ENCODE measurements around the gene CACNA1H.
"Not testable (repeated sequence)": the region's sequence is repeated elsewhere in the genome, so short reads cannot be mapped to it uniquely, and the experiment has no call there.

Gene CACNA1H

DNA sequence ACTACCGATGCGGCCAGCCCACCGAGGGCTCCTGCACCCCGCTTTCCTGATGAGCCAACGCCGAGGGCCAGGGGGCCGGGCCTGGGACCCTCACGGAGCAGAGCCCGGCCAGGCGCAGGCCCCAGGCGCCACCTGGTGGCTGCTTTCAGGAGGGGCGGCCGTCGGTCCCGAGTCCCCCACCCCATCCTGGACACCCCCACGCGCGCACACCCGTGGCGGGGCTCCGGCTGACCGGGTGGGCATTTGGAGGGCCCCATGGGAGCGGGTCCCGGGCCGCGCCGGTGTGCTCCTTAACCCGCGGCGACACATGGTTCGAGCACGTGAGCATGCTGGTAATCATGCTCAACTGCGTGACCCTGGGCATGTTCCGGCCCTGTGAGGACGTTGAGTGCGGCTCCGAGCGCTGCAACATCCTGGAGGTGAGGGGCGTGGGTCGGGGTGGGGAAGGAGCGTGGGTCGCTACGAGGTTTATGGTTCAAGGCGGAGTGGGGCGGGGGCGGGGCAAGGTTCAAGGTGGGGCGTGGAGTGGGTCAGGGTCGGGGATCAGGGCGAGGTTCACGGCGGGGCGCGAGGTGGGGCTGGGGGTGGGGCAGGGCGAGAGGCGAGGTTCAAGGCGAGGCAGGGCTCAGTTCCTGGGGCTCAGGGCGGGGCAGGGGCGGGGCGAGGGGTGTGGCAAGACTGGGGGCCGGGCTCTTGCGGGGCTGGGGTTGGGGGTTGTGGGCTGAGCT lies 41.9 kb downstream of the CACNA1H start:
- no peak for DNase-seq

DNA sequence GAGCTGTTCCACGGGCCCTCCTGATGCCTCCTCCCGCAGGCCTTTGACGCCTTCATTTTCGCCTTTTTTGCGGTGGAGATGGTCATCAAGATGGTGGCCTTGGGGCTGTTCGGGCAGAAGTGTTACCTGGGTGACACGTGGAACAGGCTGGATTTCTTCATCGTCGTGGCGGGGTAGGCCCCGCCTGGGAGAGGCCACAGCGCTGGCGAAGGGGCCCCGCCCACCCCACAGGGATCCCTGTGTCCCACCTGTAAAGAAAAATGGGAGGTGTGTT lies 42.4 kb downstream of the CACNA1H start:
- no peak for DNase-seq

DNA sequence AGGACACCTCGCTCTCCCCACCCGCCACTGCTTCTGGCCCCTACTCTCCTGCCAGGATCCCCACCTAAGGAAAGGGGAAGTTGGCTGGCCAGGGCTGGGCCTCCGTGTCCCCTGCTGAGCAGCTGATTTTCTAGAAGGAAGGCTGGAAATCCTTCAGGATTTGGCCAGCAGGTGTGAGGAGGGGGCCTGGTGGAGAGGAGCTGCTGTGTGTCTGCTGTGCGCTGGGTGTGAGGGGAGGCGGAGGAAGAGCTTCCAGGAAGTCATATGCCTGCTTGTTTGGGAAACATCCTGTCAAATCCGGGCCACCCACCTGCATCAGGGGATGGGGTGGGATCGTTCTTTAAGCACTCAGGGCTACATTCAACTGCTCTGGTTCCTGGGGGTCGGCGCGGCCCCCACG lies 43.6 kb downstream of the CACNA1H start:
- no peak for DNase-seq

DNA sequence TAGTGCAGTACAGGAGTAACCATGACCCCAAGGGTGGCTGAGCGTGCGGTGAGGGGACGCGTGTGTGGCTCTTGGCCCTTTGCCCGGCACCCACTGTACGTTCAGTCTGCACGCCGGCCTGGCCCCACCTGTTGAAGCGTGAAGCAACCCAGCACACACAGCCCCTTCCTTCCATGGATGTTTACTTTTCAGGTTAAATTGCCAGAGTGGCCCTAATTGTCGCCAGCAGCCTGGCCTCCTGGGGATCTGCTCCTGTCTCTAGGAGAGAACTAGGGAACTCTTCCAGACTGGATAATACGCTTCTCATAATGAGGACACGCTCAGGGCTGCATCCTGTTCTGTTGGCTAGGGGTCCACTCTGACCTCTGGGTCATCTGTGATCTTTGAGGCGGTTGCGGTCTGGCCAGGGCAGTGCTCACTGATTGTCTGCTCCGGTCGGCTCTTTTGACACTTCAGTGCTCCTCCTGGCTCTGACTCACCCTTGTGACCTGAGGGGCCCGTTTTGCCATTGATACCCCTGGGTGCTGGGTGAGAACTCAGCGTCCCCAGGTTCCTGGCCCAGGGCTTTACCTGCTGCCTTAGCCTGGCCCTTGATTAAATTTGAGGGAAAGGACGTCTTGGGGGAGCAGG lies 44.4 kb downstream of the CACNA1H start:
- DNase-seq, result no peak

DNA sequence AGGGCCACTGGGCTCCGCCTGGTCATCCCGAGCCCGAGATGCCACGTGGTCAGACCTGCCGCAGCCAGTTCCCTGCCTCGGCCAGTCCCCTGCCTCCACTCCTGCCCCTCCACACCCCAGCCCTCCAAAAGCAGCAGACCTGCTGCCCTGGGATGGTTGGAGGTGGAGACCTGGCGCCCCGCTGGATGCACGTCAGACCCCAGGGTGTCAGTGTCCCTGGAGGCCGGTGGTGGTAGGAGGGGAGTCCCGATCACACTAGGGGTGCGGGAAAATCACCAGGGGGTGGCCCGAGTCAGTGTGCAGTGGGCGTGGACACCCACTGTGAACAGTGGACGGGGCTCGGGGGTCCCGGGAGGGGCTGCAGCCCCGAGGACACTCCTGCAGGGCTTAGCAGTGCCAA lies 45.3 kb downstream of the CACNA1H start:
- no peak for DNase-seq

DNA sequence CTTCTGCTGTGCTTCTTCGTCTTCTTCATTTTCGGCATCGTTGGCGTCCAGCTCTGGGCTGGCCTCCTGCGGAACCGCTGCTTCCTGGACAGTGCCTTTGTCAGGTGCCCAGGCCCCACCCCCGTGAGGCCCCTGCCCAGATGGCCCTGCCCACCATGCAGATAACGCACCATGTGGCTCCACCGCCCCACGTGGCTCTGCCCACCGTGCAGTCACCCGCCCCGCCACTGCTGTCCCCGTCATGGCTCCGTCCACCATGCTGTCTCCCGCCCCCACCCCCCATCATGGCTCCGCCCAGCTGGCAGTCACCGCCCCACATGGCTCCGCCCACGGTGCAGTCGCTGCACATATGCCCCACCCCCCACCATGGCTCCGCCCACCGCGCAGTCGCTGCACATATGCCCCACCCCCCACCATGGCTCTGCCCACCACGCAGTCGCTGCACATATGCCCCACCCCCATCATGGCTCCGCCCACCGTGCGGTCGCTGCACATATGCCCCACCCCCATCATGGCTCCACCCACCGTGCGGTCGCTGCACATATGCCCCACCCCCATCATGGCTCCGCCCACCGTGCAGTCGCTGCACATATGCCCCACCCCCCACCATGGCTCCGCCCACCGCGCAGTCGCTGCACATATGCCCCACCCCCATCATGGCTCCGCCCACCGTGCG lies 45.9 kb downstream of the CACNA1H start:
- not testable (repeated sequence) for DNase-seq

DNA sequence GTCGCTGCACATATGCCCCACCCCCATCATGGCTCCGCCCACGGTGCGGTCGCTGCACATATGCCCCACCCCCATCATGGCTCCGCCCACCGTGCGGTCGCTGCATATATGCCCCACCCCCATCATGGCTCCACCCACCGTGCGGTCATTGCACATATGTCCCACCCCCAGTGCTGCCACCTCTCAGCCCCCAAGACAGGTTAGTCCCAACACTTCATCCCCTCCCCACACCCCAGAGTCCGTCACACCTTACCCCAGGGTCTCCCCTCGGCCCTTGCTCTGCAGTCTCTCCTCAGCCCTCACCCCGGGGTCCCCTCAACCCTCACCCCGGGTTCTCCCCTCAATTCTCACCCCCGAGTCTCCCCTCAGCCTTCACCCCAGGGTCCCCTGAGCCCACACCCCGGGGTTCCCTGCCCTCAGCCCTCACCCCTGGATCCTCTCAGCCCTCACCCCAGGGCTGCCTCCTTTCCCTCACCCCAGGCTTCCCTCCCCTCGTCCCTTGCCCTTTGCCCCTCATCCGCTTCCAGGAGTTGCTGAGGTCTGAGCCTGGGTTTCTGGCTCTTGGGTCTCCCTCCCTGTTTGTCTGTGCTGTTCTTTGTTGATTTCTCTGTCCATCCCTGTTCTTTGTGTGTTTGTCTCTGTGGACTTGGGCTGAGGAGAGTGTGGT lies 46.6 kb downstream of the CACNA1H start:
- DNase-seq, result no peak

DNA sequence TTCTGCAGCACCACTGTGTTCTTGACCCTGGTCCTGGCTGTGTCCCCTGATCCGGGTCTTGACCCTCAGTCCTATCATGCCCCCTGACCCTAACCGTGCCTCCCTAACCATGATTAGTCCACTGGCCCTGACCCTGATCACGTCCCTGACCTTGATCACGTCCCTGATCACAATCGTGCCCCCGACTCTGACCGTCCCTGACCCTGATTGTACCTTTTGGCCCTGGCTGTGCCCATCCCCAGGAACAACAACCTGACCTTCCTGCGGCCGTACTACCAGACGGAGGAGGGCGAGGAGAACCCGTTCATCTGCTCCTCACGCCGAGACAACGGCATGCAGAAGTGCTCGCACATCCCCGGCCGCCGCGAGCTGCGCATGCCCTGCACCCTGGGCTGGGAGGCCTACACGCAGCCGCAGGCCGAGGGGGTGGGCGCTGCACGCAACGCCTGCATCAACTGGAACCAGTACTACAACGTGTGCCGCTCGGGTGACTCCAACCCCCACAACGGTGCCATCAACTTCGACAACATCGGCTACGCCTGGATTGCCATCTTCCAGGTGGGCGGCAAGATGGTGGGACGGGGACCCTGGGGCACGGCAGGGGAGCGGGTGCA lies 47.2 kb downstream of the CACNA1H start:
- no peak for DNase-seq

DNA sequence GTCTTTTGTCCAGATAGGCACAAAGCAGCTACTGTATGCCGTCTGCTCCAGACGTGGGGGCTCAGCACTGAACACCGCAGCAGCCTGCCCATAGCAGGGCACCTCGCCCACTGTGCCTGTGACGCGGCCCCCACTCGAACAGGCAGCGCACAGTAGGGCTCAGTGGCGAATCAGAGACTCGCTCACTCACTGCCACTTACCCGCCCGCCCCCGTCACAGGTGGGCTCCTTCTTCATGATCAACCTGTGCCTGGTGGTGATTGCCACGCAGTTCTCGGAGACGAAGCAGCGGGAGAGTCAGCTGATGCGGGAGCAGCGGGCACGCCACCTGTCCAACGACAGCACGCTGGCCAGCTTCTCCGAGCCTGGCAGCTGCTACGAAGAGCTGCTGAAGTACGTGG lies 48.5 kb downstream of the CACNA1H start:
- no peak for DNase-seq

DNA sequence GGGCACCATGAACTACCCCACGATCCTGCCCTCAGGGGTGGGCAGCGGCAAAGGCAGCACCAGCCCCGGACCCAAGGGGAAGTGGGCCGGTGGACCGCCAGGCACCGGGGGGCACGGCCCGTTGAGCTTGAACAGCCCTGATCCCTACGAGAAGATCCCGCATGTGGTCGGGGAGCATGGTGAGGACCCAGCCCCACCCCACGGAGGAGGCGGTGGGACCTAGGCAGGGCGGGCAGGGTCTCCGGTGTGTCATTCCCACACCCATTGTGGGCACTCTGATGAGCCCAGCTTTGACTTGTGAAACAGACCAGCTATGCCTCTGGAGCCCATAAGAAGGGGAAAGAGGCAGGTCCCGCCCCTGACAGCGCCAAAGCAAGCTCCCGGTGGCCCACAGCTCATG lies 49.4 kb downstream of the CACNA1H start:
- DNase-seq, result no peak

DNA sequence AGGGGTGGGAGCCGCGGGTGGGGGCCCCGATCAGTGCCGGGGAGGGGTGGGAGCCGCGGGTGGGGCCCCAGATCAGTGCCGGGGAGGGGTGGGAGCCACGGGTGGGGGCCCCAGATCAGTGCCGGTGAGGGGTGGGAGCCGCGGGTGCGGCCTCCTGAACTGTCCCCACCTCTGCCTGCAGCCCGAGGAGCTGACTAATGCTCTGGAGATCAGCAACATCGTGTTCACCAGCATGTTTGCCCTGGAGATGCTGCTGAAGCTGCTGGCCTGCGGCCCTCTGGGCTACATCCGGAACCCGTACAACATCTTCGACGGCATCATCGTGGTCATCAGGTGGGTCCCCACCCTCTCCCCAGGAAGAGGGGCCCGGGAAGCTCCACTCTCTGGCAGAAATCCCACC lies 52.0 kb downstream of the CACNA1H start:
- no peak for DNase-seq

DNA sequence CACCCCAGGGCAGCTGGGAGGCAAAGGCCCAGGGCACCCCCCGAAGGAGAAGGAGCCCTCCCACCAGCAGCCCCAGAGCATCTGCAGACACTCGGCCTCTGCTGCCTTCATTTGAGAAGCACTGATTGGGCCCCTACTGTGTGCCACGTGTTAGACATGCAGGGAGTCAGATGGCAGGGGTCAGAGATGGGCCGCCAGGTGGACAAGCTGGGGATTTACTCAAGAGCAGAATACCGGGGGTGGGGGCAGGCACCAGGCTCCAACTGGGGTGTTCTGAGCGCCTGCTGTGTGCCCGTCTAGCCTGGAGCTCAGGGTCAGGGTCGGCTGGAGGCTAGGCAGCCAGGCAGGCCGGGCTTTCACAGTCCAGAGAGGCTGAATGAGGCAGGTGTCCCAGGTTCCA lies 53.4 kb downstream of the CACNA1H start:
- no peak for DNase-seq

DNA sequence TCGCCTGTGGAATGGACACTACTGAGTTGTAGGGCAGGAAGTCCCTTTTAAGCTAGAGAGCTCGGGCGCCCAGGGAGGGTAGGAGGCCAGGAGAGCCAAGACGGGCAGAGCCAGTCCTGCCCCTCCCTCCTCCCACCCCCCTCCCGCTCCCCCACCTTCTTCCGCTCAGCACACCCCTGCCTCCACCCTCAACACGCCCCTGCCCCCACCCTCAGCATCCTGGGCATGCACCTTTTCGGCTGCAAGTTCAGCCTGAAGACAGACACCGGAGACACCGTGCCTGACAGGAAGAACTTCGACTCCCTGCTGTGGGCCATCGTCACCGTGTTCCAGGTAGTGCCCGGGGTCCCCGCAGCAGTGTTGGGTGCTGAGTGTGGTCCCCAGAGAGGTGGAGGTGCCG lies 53.9 kb downstream of the CACNA1H start:
- no peak for DNase-seq

DNA sequence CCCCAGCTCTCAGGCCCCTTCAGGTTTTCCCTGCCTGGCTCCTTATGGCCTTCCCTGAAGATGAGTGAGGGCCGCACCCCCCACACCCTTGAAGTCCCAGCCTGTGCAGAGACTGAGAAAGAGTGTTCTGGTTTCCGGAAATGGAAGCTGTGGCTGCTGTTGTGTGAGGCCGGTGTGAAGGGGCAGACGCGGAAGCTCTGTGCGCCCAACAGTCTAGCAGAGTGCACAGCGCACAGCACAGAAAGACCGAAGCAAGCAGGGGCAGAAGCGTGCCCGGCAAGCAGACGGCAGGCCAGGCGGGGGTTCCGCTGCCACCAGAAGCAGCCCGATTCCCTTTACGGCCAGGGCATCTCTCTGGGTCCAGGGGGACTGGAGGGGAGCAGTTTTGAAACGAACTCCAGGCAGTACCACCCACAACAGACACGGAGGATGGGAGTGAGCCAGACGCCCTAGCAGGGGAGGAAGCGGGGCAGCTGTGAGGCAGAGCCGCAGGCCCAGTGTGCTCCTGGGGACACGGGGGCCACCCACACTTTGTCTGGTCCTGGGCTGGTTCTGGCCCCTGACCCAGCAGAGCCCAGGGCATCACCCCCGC lies 55.4 kb downstream of the CACNA1H start:
- DNase-seq, result no peak

DNA sequence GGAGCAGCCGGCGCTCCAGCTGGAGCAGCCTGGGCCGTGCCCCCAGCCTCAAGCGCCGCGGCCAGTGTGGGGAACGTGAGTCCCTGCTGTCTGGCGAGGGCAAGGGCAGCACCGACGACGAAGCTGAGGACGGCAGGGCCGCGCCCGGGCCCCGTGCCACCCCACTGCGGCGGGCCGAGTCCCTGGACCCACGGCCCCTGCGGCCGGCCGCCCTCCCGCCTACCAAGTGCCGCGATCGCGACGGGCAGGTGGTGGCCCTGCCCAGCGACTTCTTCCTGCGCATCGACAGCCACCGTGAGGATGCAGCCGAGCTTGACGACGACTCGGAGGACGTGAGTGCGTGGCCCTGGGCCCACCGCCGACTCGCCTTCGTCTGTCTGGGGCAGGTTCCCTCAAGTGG lies 56.2 kb downstream of the CACNA1H start:
- no peak for DNase-seq

DNA sequence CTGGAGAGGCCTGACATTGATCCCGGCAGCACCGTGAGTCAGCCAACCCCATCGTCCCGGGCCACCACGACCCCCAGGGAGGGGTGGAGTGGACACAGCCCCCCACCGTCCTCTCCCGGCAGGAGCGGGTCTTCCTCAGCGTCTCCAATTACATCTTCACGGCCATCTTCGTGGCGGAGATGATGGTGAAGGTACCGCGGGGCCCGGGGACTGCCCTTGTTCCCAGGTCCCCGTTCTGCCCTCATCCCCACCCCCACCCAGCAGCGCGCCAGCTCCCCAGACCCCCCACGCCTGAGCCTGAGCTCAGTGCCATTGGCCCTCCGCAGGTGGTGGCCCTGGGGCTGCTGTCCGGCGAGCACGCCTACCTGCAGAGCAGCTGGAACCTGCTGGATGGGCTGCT lies 57.6 kb downstream of the CACNA1H start:
- DNase-seq, result no peak

DNA sequence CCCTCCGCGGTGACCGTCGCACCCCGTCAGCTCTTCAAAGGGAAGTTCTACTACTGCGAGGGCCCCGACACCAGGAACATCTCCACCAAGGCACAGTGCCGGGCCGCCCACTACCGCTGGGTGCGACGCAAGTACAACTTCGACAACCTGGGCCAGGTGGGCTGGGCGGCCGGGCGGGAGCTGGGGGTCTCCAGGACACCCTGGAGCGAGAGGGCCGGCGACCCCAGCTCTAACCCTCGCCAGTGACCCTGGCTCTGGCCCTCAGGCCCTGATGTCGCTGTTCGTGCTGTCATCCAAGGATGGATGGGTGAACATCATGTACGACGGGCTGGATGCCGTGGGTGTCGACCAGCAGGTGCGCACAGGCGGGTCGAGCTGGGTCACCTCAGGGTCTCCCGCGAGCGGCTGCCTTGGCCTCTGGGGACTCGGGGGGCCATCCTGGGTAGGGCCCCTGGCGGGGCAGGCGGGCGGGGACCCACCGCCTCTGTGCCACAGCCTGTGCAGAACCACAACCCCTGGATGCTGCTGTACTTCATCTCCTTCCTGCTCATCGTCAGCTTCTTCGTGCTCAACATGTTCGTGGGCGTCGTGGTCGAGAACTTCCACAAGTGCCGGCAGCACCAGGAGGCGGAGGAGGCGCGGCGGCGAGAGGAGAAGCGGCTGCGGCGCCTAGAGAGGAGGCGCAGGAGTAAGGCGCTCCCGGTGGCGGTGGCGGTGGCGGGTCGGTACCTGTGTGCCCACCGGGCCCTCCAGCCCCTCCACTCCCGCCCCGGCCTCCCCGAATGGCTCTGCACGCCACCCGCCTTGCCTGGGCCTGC lies 58.8 kb downstream of the CACNA1H start:
- DNase-seq, result no peak

DNA sequence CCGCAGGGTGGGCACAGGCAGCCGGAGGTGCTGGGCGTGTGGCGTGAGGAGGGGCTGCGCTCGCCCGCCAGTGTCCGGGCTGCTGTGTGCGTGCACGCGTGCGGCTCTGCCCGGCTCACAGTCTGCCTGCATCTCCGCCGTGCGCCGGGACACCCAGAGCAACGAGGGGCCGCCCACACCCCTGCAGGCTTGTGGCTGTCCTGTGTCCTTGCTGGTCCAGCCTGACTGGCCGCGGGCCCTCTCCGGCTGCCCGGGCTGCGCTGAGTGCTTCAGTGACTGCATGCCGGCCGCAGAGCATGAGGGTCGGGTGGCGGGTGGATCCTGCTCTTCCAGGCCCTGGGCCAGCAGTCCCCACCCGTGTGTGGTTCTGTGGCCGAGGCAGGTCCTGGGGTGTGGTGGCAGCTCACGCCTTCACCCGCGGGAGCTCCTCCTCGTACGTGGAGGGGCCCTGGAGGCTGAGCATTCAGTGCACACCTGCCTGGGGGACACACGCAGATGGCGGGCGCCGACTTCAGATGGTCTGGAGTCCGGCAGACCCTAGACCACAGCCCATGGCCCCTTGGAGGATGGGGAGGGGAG lies 59.8 kb downstream of the CACNA1H start:
- DNase-seq, result no peak

DNA sequence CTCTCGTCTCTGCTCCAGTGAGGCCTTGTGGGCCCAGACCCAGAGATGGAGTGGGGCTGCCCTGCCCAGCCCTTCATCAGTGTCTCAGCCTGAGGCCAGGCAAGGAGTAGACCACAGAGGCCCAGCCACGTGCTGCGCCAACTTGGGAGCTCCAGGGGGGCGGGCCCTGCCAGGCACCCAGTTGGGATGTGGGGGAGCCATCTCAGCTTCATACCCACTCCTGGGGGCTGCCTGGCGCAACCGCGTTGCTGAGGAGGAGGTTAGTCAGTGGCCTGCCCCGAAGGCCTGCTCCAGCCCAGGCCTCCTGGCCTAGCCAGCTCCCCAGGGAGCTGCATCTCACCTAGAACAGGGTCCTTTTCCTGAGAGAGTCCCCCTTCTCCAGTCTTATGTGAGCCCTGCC lies 60.3 kb downstream of the CACNA1H start:
- DNase-seq, result no peak

DNA sequence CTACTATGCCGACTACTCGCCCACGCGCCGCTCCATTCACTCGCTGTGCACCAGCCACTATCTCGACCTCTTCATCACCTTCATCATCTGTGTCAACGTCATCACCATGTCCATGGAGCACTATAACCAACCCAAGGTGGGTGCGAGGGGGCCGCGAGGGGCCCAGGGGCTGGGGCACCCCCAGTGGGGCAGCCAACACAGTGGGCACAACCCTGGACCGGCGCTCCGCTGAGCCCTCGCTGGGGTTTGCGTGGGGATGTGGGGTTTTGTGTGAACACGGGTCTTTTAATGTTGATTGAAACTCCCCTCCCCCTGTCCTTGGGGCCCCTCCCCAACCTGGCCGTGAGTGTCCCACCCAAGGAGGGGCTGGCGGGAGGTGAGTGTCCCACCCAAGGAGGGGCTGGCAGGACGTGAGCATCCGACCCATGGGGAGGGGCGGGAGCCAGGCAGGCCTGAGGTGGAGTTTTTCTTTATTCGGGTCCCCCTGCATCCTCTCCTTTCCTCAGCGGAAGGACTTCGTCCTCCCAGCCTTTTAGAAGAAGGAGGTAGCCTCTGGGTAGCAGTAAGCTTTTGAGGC lies 61.0 kb downstream of the CACNA1H start:
- no peak for DNase-seq

DNA sequence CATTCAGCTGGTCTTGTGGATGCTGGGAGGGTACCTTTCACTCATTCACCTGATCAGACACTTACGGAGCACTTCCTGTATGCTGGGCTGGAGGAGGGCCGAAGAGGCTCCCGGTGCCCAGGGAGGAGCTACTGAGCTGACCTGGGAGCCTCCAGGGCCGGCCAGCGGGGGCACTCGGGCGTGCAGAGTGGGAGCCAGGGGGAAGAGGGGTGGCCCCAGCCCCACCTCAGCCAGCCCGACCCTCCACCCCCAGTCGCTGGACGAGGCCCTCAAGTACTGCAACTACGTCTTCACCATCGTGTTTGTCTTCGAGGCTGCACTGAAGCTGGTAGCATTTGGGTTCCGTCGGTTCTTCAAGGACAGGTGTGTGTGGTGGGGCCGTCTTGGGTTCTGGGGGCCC lies 61.8 kb downstream of the CACNA1H start:
- DNase-seq, result no peak

Data from stimulated activated naive CD4-positive, alpha-beta T cell treated with Interleukin-2 at 50 U/mL for 16 hours (primary cell).